ENCODE data around the gene PHACTR2. TPM values are rescaled to one million over a fixed set of nuclear protein-coding genes. Genes with fewer than 3 reads are reported as not detected.
"Not testable (repeated sequence)": the region's sequence is repeated elsewhere in the genome, so short reads cannot be mapped to it uniquely, and the experiment has no call there.

PHACTR2 gene
- polyA plus RNA-seq, 1 experiment: 38.0 TPM

DNA sequence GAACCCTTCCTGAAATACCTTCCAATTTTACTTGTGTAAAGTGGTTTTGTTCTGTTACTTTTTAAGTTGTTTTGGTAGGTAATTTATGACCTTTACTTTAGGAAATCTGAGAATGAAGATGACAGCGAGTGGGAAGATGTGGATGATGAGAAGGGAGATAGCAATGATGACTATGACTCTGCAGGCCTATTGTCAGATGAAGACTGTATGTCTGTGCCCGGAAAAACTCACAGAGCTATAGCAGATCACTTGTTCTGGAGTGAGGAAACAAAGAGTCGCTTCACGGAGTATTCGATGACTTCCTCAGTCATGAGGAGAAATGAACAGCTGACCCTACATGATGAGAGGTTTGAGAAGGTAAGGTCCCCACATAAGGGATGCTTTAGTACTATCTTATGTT lies 179.9 kb downstream of the PHACTR2 start:
- Histone ChIP-seq H3K27ac (ENCODE audit: low read depth, low read length) (no peak overlapping the region), H3K4me3 (ENCODE audit: low read depth, low read length) (no peak overlapping the region), H3K27me3 (ENCODE audit: control insufficient read depth, insufficient read depth, low read length) (no peaks in the 10 kb centered on the region), H3K9me3 (ENCODE audit: control insufficient read depth, insufficient read depth, low read length) (no peaks in the 10 kb centered on the region)
- TF ChIP-seq, protein P1, sequence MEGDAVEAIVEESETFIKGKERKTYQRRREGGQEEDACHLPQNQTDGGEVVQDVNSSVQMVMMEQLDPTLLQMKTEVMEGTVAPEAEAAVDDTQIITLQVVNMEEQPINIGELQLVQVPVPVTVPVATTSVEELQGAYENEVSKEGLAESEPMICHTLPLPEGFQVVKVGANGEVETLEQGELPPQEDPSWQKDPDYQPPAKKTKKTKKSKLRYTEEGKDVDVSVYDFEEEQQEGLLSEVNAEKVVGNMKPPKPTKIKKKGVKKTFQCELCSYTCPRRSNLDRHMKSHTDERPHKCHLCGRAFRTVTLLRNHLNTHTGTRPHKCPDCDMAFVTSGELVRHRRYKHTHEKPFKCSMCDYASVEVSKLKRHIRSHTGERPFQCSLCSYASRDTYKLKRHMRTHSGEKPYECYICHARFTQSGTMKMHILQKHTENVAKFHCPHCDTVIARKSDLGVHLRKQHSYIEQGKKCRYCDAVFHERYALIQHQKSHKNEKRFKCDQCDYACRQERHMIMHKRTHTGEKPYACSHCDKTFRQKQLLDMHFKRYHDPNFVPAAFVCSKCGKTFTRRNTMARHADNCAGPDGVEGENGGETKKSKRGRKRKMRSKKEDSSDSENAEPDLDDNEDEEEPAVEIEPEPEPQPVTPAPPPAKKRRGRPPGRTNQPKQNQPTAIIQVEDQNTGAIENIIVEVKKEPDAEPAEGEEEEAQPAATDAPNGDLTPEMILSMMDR (IDR thresholded peaks at IDR 0.05; ENCODE audit: low read depth, low read length): no peak
- no peak for DNase-seq (ENCODE audit: low read depth, low spot score)
- CTCF ChIA-PET: no interaction called here
- POLR2A ChIA-PET: no interaction called here

DNA sequence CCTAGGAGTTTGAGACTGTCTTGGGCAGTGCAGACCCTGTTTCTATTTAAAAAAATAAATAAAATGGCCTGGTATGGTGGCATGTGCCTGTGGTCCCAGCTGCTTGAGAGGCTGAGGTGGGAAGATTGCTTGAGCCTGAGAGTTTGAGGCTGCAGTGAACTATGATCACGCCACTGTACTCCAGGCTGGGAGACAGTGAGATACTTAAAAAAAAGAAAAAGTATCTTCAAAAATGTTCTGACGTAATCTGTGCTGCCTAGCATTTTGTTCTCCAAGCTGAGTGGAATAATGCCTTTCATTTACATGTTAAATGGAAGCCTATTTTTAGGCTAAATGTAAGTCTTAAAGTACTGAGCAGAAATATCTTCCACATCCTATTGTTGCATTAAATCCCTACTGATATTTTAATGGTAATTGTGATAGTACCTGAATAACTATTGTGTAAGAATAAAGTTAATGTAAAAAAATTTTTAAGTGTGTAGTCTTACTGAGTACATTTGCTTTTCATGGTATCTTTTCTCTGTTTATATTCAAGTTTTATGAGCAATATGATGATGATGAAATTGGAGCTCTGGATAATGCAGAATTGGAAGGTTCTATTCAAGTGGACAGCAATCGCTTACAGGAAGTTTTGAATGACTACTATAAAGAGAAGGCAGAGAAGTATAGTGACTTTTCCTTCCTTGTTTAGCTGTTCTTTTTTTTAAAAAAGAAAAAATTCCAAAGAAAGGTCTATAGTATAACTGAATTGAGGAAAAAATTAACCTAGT lies 182.3 kb downstream of the PHACTR2 start:
- ChIA-PET POLR2A (interaction anchor here (0.8 kb wide), 1 partner anchor 17 kb away, joined by 3 read pairs; the partner anchor contains the start of gene LTV1), CTCF (interaction anchor here (0.8 to 2.3 kb wide), 2 partner anchors 285 to 322 kb away, joined by 3 to 9 read pairs; no protein-coding TSS in a partner anchor)
- no peak overlapping the region for H3K27ac ChIP-seq (ENCODE audit: low read depth, low read length)
- no peaks in the 10 kb centered on the region for H3K9me3 ChIP-seq (ENCODE audit: control insufficient read depth, insufficient read depth, low read length)
- DNase-seq (ENCODE audit: low read depth, low spot score): no peak
- no peak overlapping the region for H3K4me3 ChIP-seq (ENCODE audit: low read depth, low read length)
- TF ChIP-seq, protein P1 (IDR thresholded peaks at IDR 0.05; ENCODE audit: low read depth, low read length): no peak
- H3K27me3 ChIP-seq (ENCODE audit: control insufficient read depth, insufficient read depth, low read length): no peaks in the 10 kb centered on the region

DNA sequence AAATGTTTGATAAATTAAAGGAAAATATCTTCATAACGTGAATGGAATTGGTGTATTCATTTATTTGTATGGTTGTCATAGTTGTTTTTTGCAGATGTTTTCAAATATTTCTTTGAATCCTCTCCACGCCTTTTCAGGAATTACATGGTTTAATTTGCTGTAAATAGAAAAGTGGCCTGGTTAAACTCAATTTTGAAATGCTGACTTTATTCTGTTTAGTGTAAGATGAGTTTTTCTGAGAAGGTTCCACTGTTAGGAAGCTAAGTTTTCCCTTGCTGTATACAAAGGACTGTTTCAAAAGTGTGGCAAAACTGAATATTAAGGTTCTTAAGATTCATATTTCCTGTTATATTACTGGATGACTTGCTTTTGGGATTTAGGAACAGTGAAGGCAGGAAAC lies 186.0 kb downstream of the PHACTR2 start:
- Histone ChIP-seq H3K27ac (ENCODE audit: low read depth, low read length) (no peak overlapping the region), H3K9me3 (ENCODE audit: control insufficient read depth, insufficient read depth, low read length) (no peaks in the 10 kb centered on the region; the same call in 1 of the 2 replicates), H3K4me3 (ENCODE audit: low read depth, low read length) (no peak overlapping the region), H3K27me3 (ENCODE audit: control insufficient read depth, insufficient read depth, low read length) (no peaks in the 10 kb centered on the region)
- POLR2A ChIA-PET: no interaction called here
- no peak for DNase-seq (ENCODE audit: low read depth, low spot score)
- TF ChIP-seq, protein P1 (IDR thresholded peaks at IDR 0.05; ENCODE audit: low read depth, low read length): no peak
- CTCF ChIA-PET: interaction anchor here (0.8 kb wide), 1 partner anchor 75 kb away, joined by 3 read pairs; no protein-coding TSS in a partner anchor

DNA sequence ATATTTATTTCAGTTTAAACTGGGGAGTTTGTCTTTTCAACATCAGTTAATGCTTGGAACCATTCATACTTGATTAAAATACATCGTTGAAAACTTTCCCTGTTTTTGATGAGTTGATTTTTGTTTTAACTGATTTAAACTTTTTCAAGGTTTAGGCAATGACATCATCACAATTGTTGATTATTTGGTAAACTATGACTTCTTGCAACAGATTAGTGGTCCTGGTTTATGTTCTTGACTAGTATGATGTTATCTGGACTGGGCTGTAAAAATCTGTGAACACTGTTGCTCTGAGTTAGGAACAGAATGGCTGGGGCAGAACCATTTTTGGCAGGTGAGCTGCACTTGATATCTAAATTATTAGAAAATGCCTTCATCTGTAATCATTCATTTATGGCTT lies 186.5 kb downstream of the PHACTR2 start, which contains the start of gene ZC2HC1B:
Gene ZC2HC1B (plus strand): TSS at position 241 of the 400 bp plus-strand sequence. CDS start 66 bp downstream, at position 307.
- ChIA-PET POLR2A (interaction anchor here (1.1 kb wide), 1 partner anchor 21 kb away, joined by 3 read pairs; the partner anchor contains the start of gene LTV1), CTCF (no interaction called here)
- Histone ChIP-seq H3K27ac (ENCODE audit: low read depth, low read length) (no peak within 1 kb of the TSS), H3K9me3 (ENCODE audit: control insufficient read depth, insufficient read depth, low read length) (no peaks in the 10 kb centered on the region; the same call in 1 of the 2 replicates), H3K4me3 (ENCODE audit: low read depth, low read length) (no peak within 1 kb of the TSS), H3K27me3 (ENCODE audit: control insufficient read depth, insufficient read depth, low read length) (no peaks in the 10 kb centered on the region)
- DNase-seq (ENCODE audit: low read depth, low spot score): no peak
- TF ChIP-seq, protein P1 (IDR thresholded peaks at IDR 0.05; ENCODE audit: low read depth, low read length): no peak

DNA sequence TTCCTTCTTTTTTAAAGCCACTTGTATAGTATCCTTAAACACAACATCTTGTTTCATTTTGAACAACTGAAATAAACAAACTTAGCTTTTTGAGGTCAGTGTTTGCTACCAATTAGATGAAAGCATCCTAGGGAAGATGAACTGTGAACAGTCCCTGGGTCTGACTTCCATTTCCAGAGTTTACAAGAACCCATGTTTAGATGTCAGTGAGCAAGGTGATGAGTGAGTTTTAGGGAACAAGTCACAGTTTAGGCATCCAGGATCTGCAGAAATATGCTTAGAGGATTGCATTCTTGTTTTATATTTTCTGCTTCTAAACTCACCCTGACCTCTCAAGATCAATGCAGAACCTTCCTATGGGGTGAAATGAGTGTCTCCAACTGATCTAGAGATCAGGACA lies 189.5 kb downstream of the PHACTR2 start:
- TF ChIP-seq, protein P1 (IDR thresholded peaks at IDR 0.05; ENCODE audit: low read depth, low read length): no peak
- no peaks in the 10 kb centered on the region; the same call in 1 of the 2 replicates for H3K9me3 ChIP-seq (ENCODE audit: control insufficient read depth, insufficient read depth, low read length)
- CTCF ChIA-PET: no interaction called here
- POLR2A ChIA-PET: no interaction called here
- H3K27ac ChIP-seq (ENCODE audit: low read depth, low read length): no peak overlapping the region
- H3K4me3 ChIP-seq (ENCODE audit: low read depth, low read length): no peak overlapping the region
- DNase-seq (ENCODE audit: low read depth, low spot score): no peak
- H3K27me3 ChIP-seq (ENCODE audit: control insufficient read depth, insufficient read depth, low read length): no peaks in the 10 kb centered on the region

DNA sequence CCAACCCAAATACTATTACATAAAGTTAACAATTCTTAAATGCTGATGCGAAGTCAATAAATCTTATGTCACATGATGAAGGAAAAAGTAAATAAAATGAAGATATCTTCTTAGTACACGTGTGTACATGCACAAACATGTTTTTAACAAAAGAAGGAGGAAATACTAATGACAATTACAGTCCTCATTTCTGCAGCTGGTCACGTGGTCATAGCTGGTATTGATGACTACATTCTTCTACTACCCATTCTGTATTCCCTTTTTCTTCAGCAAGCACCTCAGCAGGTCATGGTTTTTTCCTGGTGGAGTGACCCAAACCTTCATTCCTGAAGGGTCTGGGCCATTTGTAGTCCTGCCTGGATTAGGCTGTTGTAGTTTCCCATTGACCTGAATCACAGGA lies 191.0 kb downstream of the PHACTR2 start:
- H3K4me3 ChIP-seq (ENCODE audit: low read depth, low read length); CTCF ChIA-PET; DNase-seq (ENCODE audit: low read depth, low spot score); H3K27ac ChIP-seq (ENCODE audit: low read depth, low read length); POLR2A ChIA-PET; H3K9me3 ChIP-seq (ENCODE audit: control insufficient read depth, insufficient read depth, low read length); H3K27me3 ChIP-seq (ENCODE audit: control insufficient read depth, insufficient read depth, low read length): not testable (repeated sequence)

DNA sequence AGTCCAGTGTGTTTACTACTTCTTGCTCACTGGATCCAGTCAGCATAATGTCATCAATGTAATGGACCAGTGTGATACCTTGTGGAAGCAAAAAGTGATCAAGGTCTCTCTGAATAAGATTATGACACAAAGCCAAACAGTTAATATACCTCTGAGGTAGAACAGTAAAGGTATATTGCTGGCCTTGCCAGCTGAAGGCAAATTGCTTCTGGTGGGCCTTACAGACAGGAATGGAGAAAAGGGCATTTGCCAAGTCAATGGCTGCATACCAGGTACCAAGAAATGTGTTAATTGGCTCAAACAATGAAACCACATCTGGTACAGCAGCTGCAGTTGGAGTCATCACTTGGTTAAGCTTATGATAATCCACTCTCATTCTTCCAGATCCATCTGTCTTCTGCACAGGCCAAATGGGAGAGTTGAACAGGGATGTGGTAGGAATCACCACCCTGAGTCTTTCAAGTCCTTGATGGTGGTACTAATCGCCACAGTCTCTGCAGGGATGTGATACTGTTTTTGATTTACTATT lies 193.5 kb downstream of the PHACTR2 start:
- not testable (repeated sequence) for H3K27ac ChIP-seq (ENCODE audit: low read depth, low read length)

More for the DNA sequence above, 193.5 kb downstream of the PHACTR2 start:
- DNase-seq (ENCODE audit: low read depth, low spot score); CTCF ChIA-PET; H3K9me3 ChIP-seq (ENCODE audit: control insufficient read depth, insufficient read depth, low read length); H3K4me3 ChIP-seq (ENCODE audit: low read depth, low read length); POLR2A ChIA-PET; H3K27me3 ChIP-seq (ENCODE audit: control insufficient read depth, insufficient read depth, low read length): not testable (repeated sequence)

Measured in AG04450 (cell line).